ENCODE measurements around the gene TRIM42. TPM values are rescaled to one million over a fixed set of nuclear protein-coding genes. Genes with fewer than 3 reads are reported as not detected.

Gene TRIM42
- total RNA-seq, 2 experiments from 2014 or later = not detected

DNA sequence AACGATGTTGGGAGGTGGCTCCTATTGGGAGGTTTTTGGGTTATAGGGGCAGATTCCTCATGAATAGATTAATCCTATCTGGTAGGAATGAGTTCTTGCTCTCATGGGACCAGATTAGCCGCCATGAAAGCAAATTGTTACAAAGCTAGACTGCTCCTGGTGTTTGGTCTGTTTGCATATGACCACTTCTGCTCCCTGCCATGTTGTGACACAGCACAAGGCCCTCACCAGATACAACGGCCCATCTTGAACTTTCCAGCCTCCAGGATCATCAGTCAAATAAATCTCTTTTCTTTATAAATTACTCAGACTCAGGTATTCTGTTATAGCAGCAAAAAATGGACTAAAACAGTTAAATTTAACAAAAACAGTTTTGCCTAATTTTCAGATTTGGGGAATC lies 34.4 kb downstream of the TRIM42 start:
- POLR2A ChIA-PET = no interaction called here
- Mint-ChIP-seq H3K4me3 (no peak overlapping the region), H3K36me3 (ENCODE audit: low read depth) (no peaks in the 10 kb centered on the region), H3K27me3 (peaks cover 2% of the 10 kb centered on the region), H3K27ac (no peak overlapping the region), H3K4me1 (ENCODE audit: low read depth) (peaks cover 2% of the 10 kb centered on the region), H3K9me3 (no peaks in the 10 kb centered on the region)
- TF ChIP-seq, protein P1, sequence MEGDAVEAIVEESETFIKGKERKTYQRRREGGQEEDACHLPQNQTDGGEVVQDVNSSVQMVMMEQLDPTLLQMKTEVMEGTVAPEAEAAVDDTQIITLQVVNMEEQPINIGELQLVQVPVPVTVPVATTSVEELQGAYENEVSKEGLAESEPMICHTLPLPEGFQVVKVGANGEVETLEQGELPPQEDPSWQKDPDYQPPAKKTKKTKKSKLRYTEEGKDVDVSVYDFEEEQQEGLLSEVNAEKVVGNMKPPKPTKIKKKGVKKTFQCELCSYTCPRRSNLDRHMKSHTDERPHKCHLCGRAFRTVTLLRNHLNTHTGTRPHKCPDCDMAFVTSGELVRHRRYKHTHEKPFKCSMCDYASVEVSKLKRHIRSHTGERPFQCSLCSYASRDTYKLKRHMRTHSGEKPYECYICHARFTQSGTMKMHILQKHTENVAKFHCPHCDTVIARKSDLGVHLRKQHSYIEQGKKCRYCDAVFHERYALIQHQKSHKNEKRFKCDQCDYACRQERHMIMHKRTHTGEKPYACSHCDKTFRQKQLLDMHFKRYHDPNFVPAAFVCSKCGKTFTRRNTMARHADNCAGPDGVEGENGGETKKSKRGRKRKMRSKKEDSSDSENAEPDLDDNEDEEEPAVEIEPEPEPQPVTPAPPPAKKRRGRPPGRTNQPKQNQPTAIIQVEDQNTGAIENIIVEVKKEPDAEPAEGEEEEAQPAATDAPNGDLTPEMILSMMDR (IDR thresholded peaks at IDR 0.05) = no peak
- DNase-seq (no peak), ATAC-seq (no peak)
- intact Hi-C loops (cut with micrococcal nuclease) = no loop called here
- CTCF ChIA-PET = no interaction called here

DNA sequence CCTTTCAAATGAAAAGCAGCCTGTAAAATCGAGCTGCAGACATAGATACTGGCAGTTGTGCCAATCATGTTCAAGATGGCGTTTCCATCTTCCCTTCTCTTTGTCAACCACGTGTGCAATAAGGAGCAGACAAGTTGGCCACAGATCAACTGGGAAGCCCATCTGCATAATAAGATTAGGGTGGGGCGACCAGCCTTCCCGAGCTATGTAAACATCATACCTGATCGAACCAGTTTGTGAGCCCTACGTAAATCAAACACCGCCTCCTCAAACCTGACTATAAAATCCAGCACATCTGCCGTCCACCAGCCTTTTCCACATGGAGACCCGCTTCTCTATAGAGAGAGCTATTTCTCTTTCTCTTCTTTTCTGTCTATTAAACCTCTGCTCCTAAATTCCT lies 37.2 kb downstream of the TRIM42 start:
- ChIA-PET POLR2A (no interaction called here), CTCF (no interaction called here)
- no peak overlapping the region for H3K4me3 Mint-ChIP-seq
- intact Hi-C loops (cut with micrococcal nuclease) = no loop called here
- no peaks in the 10 kb centered on the region for H3K36me3 Mint-ChIP-seq (ENCODE audit: low read depth)
- H3K9me3 Mint-ChIP-seq = no peaks in the 10 kb centered on the region
- TF ChIP-seq, protein P1 (IDR thresholded peaks at IDR 0.05) = no peak
- DNase-seq (no peak), ATAC-seq (no peak)
- H3K4me1 Mint-ChIP-seq (ENCODE audit: low read depth) = peaks cover 2% of the 10 kb centered on the region
- H3K27me3 Mint-ChIP-seq = peaks cover 2% of the 10 kb centered on the region
- no peak overlapping the region for H3K27ac Mint-ChIP-seq

DNA sequence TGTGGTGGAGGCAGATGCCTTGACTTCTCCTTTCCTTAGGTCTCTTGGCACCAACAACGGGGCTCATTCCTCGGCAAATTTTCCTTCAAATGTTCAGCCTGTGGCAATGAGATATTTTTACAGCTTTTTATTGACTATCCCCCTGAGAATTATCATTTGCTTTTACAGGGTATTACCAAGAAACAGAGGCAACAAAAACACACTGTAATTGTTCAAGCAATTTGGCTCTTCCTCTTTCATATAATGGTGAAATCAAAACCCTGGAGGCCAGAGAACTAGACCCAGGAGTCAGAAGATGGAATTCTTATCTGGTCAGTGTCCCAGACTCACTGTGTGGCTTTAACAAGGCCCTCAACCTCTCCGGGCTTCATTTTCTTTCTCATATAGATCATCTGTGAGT lies 40.1 kb downstream of the TRIM42 start:
- Mint-ChIP-seq H3K4me3 (no peak overlapping the region), H3K27me3 (peaks cover under 1% of the 10 kb centered on the region), H3K36me3 (ENCODE audit: low read depth) (no peaks in the 10 kb centered on the region), H3K27ac (no peak overlapping the region), H3K4me1 (ENCODE audit: low read depth) (peaks cover 2% of the 10 kb centered on the region), H3K9me3 (no peaks in the 10 kb centered on the region)
- TF ChIP-seq, protein P1 (IDR thresholded peaks at IDR 0.05) = no peak
- POLR2A ChIA-PET = interaction anchor here (0.7 kb wide), 1 partner anchor 334 kb away, joined by 4 read pairs; no protein-coding TSS in a partner anchor
- no peak for DNase-seq
- intact Hi-C loops (cut with micrococcal nuclease) = no loop called here
- no peak for ATAC-seq
- CTCF ChIA-PET = no interaction called here

DNA sequence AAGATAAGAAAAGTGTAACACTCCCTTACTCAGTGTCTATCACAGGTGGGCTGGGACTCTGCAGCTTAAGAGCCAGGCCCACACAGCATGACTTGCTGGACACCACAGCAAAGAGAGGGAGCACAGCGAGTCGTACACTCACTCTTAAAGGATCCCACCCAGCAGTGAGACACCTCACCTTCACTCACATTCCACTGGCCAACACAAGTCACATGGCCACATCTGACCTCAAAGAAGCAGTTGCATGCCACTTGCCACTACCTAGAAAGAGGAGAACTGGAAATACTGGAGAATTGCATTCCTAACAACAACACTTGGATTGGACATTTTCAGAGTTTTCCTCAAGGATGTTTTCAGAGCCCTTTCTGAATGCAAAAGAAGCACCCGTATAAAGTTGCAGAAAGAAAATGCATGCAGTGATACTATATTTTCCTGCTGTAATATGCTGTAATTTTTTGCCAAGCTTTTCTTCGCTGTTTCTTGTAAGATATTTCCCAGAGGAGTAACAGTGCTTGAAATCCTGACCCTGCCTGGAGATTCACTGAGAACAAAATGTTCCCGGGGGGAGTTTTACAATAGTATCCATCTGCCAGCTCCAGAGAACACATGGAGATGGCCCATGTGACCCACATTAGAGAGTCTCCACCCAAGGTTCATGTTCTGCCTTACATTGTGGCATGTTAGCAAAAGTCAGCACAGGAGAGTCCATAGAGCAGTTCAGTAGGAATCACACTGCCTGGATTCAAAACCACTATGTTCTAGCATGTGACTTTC lies 42.2 kb downstream of the TRIM42 start:
- Mint-ChIP-seq H3K4me1 (ENCODE audit: low read depth) (no peaks in the 10 kb centered on the region), H3K27ac (no peak overlapping the region), H3K9me3 (no peaks in the 10 kb centered on the region), H3K27me3 (no peaks in the 10 kb centered on the region), H3K36me3 (ENCODE audit: low read depth) (no peaks in the 10 kb centered on the region), H3K4me3 (no peak overlapping the region)
- intact Hi-C loops (cut with micrococcal nuclease) = no loop called here
- no peak for DNase-seq
- TF ChIP-seq, protein P1 (IDR thresholded peaks at IDR 0.05) = no peak
- POLR2A ChIA-PET = no interaction called here
- ATAC-seq = no peak
- CTCF ChIA-PET = no interaction called here

DNA sequence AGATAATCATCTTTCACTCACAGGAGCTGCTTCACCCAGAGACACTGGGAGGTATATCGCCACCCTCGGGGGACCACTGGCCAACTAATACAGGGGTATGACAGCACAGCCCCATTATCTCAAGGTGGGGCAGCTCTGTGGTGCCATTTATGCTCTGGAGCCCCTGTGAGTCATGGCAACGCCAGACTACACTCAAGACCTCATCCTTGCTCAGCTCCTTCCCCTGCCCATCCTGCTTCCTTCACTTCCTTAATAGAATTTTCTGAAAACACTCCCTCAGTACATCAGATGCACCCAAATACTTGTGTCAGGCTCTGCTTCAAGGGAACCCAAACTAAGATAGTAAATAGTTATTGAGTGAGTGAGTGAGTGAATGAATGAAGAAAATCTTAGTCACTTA lies 45.7 kb downstream of the TRIM42 start:
- intact Hi-C loops (cut with micrococcal nuclease) = no loop called here
- Mint-ChIP-seq H3K4me1 (ENCODE audit: low read depth) (no peaks in the 10 kb centered on the region), H3K9me3 (no peaks in the 10 kb centered on the region), H3K27ac (no peak overlapping the region), H3K36me3 (ENCODE audit: low read depth) (no peaks in the 10 kb centered on the region), H3K27me3 (no peaks in the 10 kb centered on the region), H3K4me3 (no peak overlapping the region)
- DNase-seq = no peak
- ChIA-PET CTCF (no interaction called here), POLR2A (no interaction called here)
- TF ChIP-seq, protein P1 (IDR thresholded peaks at IDR 0.05) = no peak
- no peak for ATAC-seq

Measured in activated CD8-positive, alpha-beta T cell treated with anti-CD3 and anti-CD28 coated beads for 36 hours (primary cell).